HCT116 (cell line): ENCODE results near the gene IL15RA. TPM values are rescaled to one million over a fixed set of nuclear protein-coding genes. Genes with fewer than 3 reads are reported as not detected.

ENCODE experiments used
- ATAC-seq: fragments of 200-7000 bp; cut with Tn5 transposase; 2 replicates; pipeline ENCODE4 v1.9.1; 2020; ENCODE audit warnings: mild to moderate bottlenecking, moderate library complexity
- BruUV-seq: library from RNA; stranded (reverse); fragments of 400-500 nt; replicated peaks from 2 replicates; lab custom pipeline; 2021; lab: Mats Ljungman, UMichigan
- CTCF ChIA-PET: fragments of 300-600 bp; sonication (Branson Sonifier 250); formaldehyde crosslinking; loops from one replicate; lab custom pipeline; 2021; ENCODE audit warnings: antibody characterized with exemption; lab: Charles Lee
- POLR2A ChIA-PET: fragments of 300-600, 350-600 bp; sonication (Branson Sonifier 250); formaldehyde crosslinking; loops from one replicate; lab custom pipeline; 2021; ENCODE audit warnings: antibody characterized with exemption; lab: Charles Lee
- RAD21 ChIA-PET, 2 experiments: fragments of 300-600 bp; sonication (Branson Sonifier 250); formaldehyde crosslinking; loops; one replicate each; lab custom pipeline; 2023; ENCODE audit warnings: low total read pairs in 2 of 2; ENCODE audit not compliant: uncharacterized antibody in 2 of 2, unreplicated experiment in 2 of 2, low non-redundant PET in 1 of 2; lab: Charles Lee
- DNase-seq: peaks from one replicate; pipeline ENCODE4 v3.0.0-alpha.2; 2010; ENCODE audit warnings: low read depth, low spot score
- H2AFZ ChIP-seq: fragments of 200-600 bp; shearing (Covaris generic), sonication (generic); 2 replicates; pipeline ENCODE4 v1.6.1; 2017; ENCODE audit warnings: low read depth, mixed run types, mixed read lengths, antibody characterized with exemption, low read length; ENCODE audit not compliant: poor library complexity, severe bottlenecking
- H3K27ac ChIP-seq: 2 replicates; pipeline ENCODE4 v1.5.1; 2012; ENCODE audit warnings: low read depth, low read length
- H3K27me3 ChIP-seq: fragments of 200-600 bp; sonication (generic); 2 replicates; pipeline ENCODE4 v1.6.1; 2016; ENCODE audit warnings: mixed run types, low read length, mixed read lengths; ENCODE audit not compliant: insufficient read depth
- H3K36me3 ChIP-seq, 2 experiments: fragments of 200-500 bp in 1 of 2; fragments of 200-600 bp in 1 of 2; sonication (Bioruptor generic) in 1 of 2; sonication (generic) in 1 of 2; 2 replicates each; pipeline versions ENCODE4 v1.5.1 to v1.6.1; 2014 to 2016; ENCODE audit warnings: low read length in 2 of 2, inconsistent platforms in 1 of 2, mixed read lengths in 1 of 2, mixed run types in 1 of 2; ENCODE audit not compliant: insufficient read depth in 2 of 2, control insufficient read depth in 1 of 2
- H3K4me1 ChIP-seq, 2 experiments: fragments of 200-600 bp in 1 of 2; sonication (generic) in 1 of 2; 2 replicates each; pipeline versions ENCODE4 v1.5.1 to v1.6.1; 2012 to 2017; ENCODE audit warnings: low read length in 2 of 2, inconsistent platforms in 1 of 2, mild to moderate bottlenecking in 1 of 2, mixed read lengths in 1 of 2, mixed run types in 1 of 2, moderate library complexity in 1 of 2; ENCODE audit not compliant: insufficient read depth in 2 of 2, control insufficient read depth in 1 of 2
- H3K4me2 ChIP-seq: fragments of 200-600 bp; sonication (generic); 2 replicates; pipeline ENCODE4 v1.6.1; 2017; ENCODE audit warnings: mixed run types, low read length, mixed read lengths
- H3K4me3 ChIP-seq, 2 experiments: fragments of 200-600 bp in 1 of 2; sonication (generic) in 1 of 2; replicated peaks in 1 of 2; 2 replicates each; pipeline ENCODE4 v1.5.1; 2011 to 2016; ENCODE audit warnings: low read length in 2 of 2, control low read depth in 1 of 2, low read depth in 1 of 2, mild to moderate bottlenecking in 1 of 2, mixed read lengths in 1 of 2, mixed run types in 1 of 2
- H3K79me2 ChIP-seq: fragments of 200-600 bp; sonication (generic); 2 replicates; pipeline ENCODE4 v1.6.1; 2017; ENCODE audit warnings: mild to moderate bottlenecking, mixed run types, low read length, moderate library complexity, mixed read lengths; ENCODE audit not compliant: insufficient read depth
- H3K9ac ChIP-seq: fragments of 200-600 bp; sonication (generic); 2 replicates; pipeline ENCODE4 v1.6.1; 2016; ENCODE audit warnings: low read length, mixed read lengths
- H3K9me2 ChIP-seq: fragments of 200-600 bp; sonication (generic), shearing (Covaris generic); 2 replicates; pipeline ENCODE4 v1.6.1; 2017; ENCODE audit warnings: mixed run types, mild to moderate bottlenecking, moderate library complexity; ENCODE audit not compliant: insufficient read depth
- H3K9me3 ChIP-seq, 2 experiments: fragments of 200-500 bp in 1 of 2; fragments of 200-600 bp in 1 of 2; sonication (Bioruptor generic) in 1 of 2; sonication (generic) in 1 of 2; 2 replicates each; pipeline ENCODE4 v1.6.1; 2014 to 2017; ENCODE audit warnings: low read length in 2 of 2, mixed read lengths in 2 of 2, inconsistent platforms in 1 of 2, low read depth in 1 of 2, mild to moderate bottlenecking in 1 of 2, mixed run types in 1 of 2, moderate library complexity in 1 of 2; ENCODE audit not compliant: control insufficient read depth in 1 of 2, insufficient read depth in 1 of 2
- H4K20me1 ChIP-seq: fragments of 200-600 bp; sonication (generic), shearing (Covaris generic); 2 replicates; pipeline ENCODE4 v1.6.1; 2017; ENCODE audit warnings: mixed run types, mild to moderate bottlenecking, moderate library complexity; ENCODE audit not compliant: insufficient read depth
- CBX3 ChIP-seq: IDR thresholded peaks from 2 replicates; pipeline ENCODE4 v1.6.1; 2012; ENCODE audit warnings: low read depth
- CEBPB ChIP-seq: IDR thresholded peaks from 2 replicates; pipeline ENCODE4 v1.6.1; 2012; ENCODE audit warnings: low read depth
- ELF1 ChIP-seq: IDR thresholded peaks from 2 replicates; pipeline ENCODE4 v1.6.1; 2012; ENCODE audit warnings: low read depth, borderline replicate concordance
- EZH2phosphoT487 ChIP-seq: fragments of 200-600 bp; IDR thresholded peaks from 2 replicates; pipeline ENCODE4 v1.6.1; 2018; ENCODE audit warnings: antibody characterized with exemption, borderline replicate concordance
- FOSL1 ChIP-seq: IDR thresholded peaks from 2 replicates; pipeline ENCODE4 v1.6.1; 2012; ENCODE audit warnings: low read depth
- JUND ChIP-seq: IDR thresholded peaks from 2 replicates; pipeline ENCODE4 v1.6.1; 2012
- TCF7L2 ChIP-seq: IDR thresholded peaks from 2 replicates; pipeline ENCODE4 v1.7.0; 2011; ENCODE audit warnings: borderline replicate concordance, inconsistent platforms; ENCODE audit not compliant: insufficient read depth, insufficient read length; ENCODE audit errors: extremely low read depth
- YY1 ChIP-seq: IDR thresholded peaks from 2 replicates; pipeline ENCODE4 v1.6.1; 2011; ENCODE audit warnings: low read length, low read depth, moderate library complexity, mild to moderate bottlenecking; ENCODE audit not compliant: insufficient replicate concordance; ENCODE audit errors: extremely low read depth
- ZFX ChIP-seq: fragments of 450-650 bp; IDR thresholded peaks from 2 replicates; pipeline ENCODE4 v1.6.1; 2017
- ZNF274 ChIP-seq: fragments of 200-500 bp; sonication (Bioruptor generic); IDR thresholded peaks from 2 replicates; pipeline ENCODE4 v1.6.1; 2014; ENCODE audit warnings: mild to moderate bottlenecking, low read depth, low read length, inconsistent platforms
- intact Hi-C: fragments of 100-400 bp; cut with micrococcal nuclease; formaldehyde crosslinking; loops from 2 replicates; pipeline ENCODE4 v1.10.0; 2022
- total RNA-seq: library from RNA; stranded (reverse); gene quantifications from one replicate; pipeline ENCODE4 v1.2.1, GENCODE V29; 2021; ENCODE audit not compliant: unreplicated experiment
- TF ChIP-seq, protein P1 (sequence below), 3 experiments: fragments of 200-600 bp in 1 of 3; sonication (generic) in 1 of 3; IDR thresholded peaks in 2 of 3; conservative IDR thresholded peaks in 1 of 3; 2 replicates each; pipeline ENCODE4 v1.5.1; 2012 to 2017; ENCODE audit warnings: low read depth in 2 of 3, low read length in 2 of 3, antibody characterized with exemption in 1 of 3, borderline replicate concordance in 1 of 3, control low read depth in 1 of 3, mild to moderate bottlenecking in 1 of 3, mixed read lengths in 1 of 3, mixed run types in 1 of 3, moderate library complexity in 1 of 3; ENCODE audit not compliant: insufficient read depth in 1 of 3
- TF ChIP-seq, protein P2 (sequence below): IDR thresholded peaks from 2 replicates; pipeline ENCODE4 v1.6.1; 2011; ENCODE audit warnings: mild to moderate bottlenecking, low read length, moderate library complexity; ENCODE audit not compliant: insufficient replicate concordance; ENCODE audit errors: extremely low read depth
- TF ChIP-seq, protein P3 (sequence below): IDR thresholded peaks from 2 replicates; pipeline ENCODE4 v1.6.1; 2012; ENCODE audit warnings: low read depth
- TF ChIP-seq, protein P4 (sequence below): IDR thresholded peaks from 2 replicates; pipeline ENCODE4 v1.6.1; 2012

The IL15RA gene
- total RNA-seq, 1 experiment from 2014 or later: 10.5 TPM

GRCh38 chr10:5945561-5946418 is 31.6 kb downstream of the IL15RA start:
- no peaks in the 10 kb centered on the region for H3K9me3 ChIP-seq
- no peak for TF ChIP-seq YY1
- TF ChIP-seq EZH2phosphoT487: no peak
- TF ChIP-seq CEBPB: no peak
- TF ChIP-seq JUND: no peak
- no peak for TF ChIP-seq TCF7L2
- no peak for TF ChIP-seq ZFX
- TF ChIP-seq ZNF274: no peak
- TF ChIP-seq, protein P1, sequence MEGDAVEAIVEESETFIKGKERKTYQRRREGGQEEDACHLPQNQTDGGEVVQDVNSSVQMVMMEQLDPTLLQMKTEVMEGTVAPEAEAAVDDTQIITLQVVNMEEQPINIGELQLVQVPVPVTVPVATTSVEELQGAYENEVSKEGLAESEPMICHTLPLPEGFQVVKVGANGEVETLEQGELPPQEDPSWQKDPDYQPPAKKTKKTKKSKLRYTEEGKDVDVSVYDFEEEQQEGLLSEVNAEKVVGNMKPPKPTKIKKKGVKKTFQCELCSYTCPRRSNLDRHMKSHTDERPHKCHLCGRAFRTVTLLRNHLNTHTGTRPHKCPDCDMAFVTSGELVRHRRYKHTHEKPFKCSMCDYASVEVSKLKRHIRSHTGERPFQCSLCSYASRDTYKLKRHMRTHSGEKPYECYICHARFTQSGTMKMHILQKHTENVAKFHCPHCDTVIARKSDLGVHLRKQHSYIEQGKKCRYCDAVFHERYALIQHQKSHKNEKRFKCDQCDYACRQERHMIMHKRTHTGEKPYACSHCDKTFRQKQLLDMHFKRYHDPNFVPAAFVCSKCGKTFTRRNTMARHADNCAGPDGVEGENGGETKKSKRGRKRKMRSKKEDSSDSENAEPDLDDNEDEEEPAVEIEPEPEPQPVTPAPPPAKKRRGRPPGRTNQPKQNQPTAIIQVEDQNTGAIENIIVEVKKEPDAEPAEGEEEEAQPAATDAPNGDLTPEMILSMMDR (IDR thresholded peaks at IDR 0.05 in 2 of 3, conservative IDR thresholded peaks at IDR 0.05 in 1 of 3; ENCODE audit: borderline replicate concordance in 1 of 3, insufficient read depth in 1 of 3, low read depth in 2 of 3, low read length in 2 of 3): no peak
- no peak for TF ChIP-seq CBX3
- no peak for TF ChIP-seq ELF1
- no peak for TF ChIP-seq FOSL1
- TF ChIP-seq, protein P2, sequence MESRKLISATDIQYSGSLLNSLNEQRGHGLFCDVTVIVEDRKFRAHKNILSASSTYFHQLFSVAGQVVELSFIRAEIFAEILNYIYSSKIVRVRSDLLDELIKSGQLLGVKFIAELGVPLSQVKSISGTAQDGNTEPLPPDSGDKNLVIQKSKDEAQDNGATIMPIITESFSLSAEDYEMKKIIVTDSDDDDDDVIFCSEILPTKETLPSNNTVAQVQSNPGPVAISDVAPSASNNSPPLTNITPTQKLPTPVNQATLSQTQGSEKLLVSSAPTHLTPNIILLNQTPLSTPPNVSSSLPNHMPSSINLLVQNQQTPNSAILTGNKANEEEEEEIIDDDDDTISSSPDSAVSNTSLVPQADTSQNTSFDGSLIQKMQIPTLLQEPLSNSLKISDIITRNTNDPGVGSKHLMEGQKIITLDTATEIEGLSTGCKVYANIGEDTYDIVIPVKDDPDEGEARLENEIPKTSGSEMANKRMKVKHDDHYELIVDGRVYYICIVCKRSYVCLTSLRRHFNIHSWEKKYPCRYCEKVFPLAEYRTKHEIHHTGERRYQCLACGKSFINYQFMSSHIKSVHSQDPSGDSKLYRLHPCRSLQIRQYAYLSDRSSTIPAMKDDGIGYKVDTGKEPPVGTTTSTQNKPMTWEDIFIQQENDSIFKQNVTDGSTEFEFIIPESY: no peak
- TF ChIP-seq, protein P3, sequence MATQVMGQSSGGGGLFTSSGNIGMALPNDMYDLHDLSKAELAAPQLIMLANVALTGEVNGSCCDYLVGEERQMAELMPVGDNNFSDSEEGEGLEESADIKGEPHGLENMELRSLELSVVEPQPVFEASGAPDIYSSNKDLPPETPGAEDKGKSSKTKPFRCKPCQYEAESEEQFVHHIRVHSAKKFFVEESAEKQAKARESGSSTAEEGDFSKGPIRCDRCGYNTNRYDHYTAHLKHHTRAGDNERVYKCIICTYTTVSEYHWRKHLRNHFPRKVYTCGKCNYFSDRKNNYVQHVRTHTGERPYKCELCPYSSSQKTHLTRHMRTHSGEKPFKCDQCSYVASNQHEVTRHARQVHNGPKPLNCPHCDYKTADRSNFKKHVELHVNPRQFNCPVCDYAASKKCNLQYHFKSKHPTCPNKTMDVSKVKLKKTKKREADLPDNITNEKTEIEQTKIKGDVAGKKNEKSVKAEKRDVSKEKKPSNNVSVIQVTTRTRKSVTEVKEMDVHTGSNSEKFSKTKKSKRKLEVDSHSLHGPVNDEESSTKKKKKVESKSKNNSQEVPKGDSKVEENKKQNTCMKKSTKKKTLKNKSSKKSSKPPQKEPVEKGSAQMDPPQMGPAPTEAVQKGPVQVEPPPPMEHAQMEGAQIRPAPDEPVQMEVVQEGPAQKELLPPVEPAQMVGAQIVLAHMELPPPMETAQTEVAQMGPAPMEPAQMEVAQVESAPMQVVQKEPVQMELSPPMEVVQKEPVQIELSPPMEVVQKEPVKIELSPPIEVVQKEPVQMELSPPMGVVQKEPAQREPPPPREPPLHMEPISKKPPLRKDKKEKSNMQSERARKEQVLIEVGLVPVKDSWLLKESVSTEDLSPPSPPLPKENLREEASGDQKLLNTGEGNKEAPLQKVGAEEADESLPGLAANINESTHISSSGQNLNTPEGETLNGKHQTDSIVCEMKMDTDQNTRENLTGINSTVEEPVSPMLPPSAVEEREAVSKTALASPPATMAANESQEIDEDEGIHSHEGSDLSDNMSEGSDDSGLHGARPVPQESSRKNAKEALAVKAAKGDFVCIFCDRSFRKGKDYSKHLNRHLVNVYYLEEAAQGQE: no peak
- TF ChIP-seq, protein P4, sequence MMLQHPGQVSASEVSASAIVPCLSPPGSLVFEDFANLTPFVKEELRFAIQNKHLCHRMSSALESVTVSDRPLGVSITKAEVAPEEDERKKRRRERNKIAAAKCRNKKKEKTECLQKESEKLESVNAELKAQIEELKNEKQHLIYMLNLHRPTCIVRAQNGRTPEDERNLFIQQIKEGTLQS: no peak
- intact Hi-C loops: loop anchor here (10.0 kb wide), 1 partner anchor 69 kb away; no protein-coding TSS in a partner anchor
- BruUV-seq: no TSS peak
- no peak for ATAC-seq
- no peak overlapping the region for H3K9ac ChIP-seq
- no peaks in the 10 kb centered on the region for H3K27me3 ChIP-seq
- H3K9me2 ChIP-seq: no peaks in the 10 kb centered on the region
- no peak overlapping the region for H3K4me2 ChIP-seq
- H3K36me3 ChIP-seq: no peaks in the 10 kb centered on the region
- no peaks in the 10 kb centered on the region for H3K79me2 ChIP-seq
- no peak overlapping the region for H3K27ac ChIP-seq
- RAD21 ChIA-PET: no interaction called here
- CTCF ChIA-PET: no interaction called here
- H3K4me1 ChIP-seq: peaks cover 8 to 23% of the 10 kb centered on the region in 2 experiments; a peak in 3 of 4 replicates
- no peaks in the 10 kb centered on the region for H4K20me1 ChIP-seq
- no peak overlapping the region for H3K4me3 ChIP-seq
- DNase-seq: no peak
- POLR2A ChIA-PET: no interaction called here
- H2AFZ ChIP-seq: no peak overlapping the region
